CD14-positive monocyte (primary cell): ENCODE results near the gene CCDC69. TPM values are rescaled to one million over a fixed set of nuclear protein-coding genes. Genes with fewer than 3 reads are reported as not detected.

ENCODE experiments used
- DNase-seq, 3 donors: peaks; one replicate each; pipeline ENCODE4 v3.0.0-alpha.2; 2011 to 2022
- H2AFZ ChIP-seq: 2 replicates; pipeline ENCODE4 v1.6.0; 2012; ENCODE audit warnings: mild to moderate bottlenecking, low read depth, low read length, inconsistent platforms; ENCODE audit not compliant: insufficient read depth, poor library complexity, severe bottlenecking
- H3K27ac ChIP-seq, 2 donors: 1 replicate in 1 of 2; 2 replicates in 1 of 2; pipeline ENCODE4 v1.5.1; 2012 to 2013; ENCODE audit warnings: low read length in 2 of 2, control low read depth in 1 of 2, inconsistent platforms in 1 of 2, low read depth in 1 of 2, mild to moderate bottlenecking in 1 of 2
- H3K27me3 ChIP-seq, 2 donors: one replicate each; pipeline versions ENCODE4 v1.6.0 to v1.6.1; 2011 to 2013; ENCODE audit warnings: low read length in 2 of 2; ENCODE audit not compliant: control insufficient read depth in 2 of 2, insufficient read depth in 2 of 2
- H3K36me3 ChIP-seq, 2 donors: replicated peaks in 1 of 2; 1 replicate in 1 of 2; 2 replicates in 1 of 2; pipeline versions ENCODE4 v1.5.1 to v1.6.1; 2012 to 2013; ENCODE audit warnings: low read length in 2 of 2, control low read depth in 1 of 2, inconsistent platforms in 1 of 2, mild to moderate bottlenecking in 1 of 2; ENCODE audit not compliant: insufficient read depth in 2 of 2, control insufficient read depth in 1 of 2
- H3K4me1 ChIP-seq, 2 donors: 1 replicate in 1 of 2; 2 replicates in 1 of 2; pipeline versions ENCODE4 v1.5.1 to v1.6.1; 2012 to 2013; ENCODE audit warnings: low read length in 2 of 2, control low read depth in 1 of 2, inconsistent platforms in 1 of 2, mild to moderate bottlenecking in 1 of 2, moderate library complexity in 1 of 2; ENCODE audit not compliant: insufficient read depth in 2 of 2, control insufficient read depth in 1 of 2
- H3K4me2 ChIP-seq: replicated peaks from 2 replicates; pipeline ENCODE3; 2012; ENCODE audit warnings: low read length, moderate library complexity, mild to moderate bottlenecking; ENCODE audit not compliant: poor library complexity, severe bottlenecking; ENCODE audit errors: extremely low read depth
- H3K4me3 ChIP-seq, 3 experiments: fragments of 200-600 bp in 1 of 3; sonication (generic) in 1 of 3; replicated peaks in 1 of 3; 1 replicate in 2 of 3; 2 replicates in 1 of 3; pipeline ENCODE4 v1.5.1; 2011 to 2013; ENCODE audit warnings: low read length in 3 of 3, mild to moderate bottlenecking in 3 of 3, control low read depth in 2 of 3, low read depth in 2 of 3, inconsistent platforms in 1 of 3, moderate library complexity in 1 of 3
- H3K79me2 ChIP-seq: 2 replicates; pipeline ENCODE4 v1.6.0; 2012; ENCODE audit warnings: mild to moderate bottlenecking, control low read depth, inconsistent platforms, low read length, moderate library complexity; ENCODE audit not compliant: insufficient read depth
- H3K9ac ChIP-seq: 2 replicates; pipeline ENCODE4 v1.6.0; 2017; ENCODE audit warnings: low read length, mild to moderate bottlenecking; ENCODE audit not compliant: insufficient read depth, poor library complexity, severe bottlenecking
- H3K9me3 ChIP-seq, 2 donors: replicated peaks in 1 of 2; 1 replicate in 1 of 2; 2 replicates in 1 of 2; pipeline versions ENCODE4 v1.5.1 to v1.6.1; 2012 to 2013; ENCODE audit warnings: low read length in 2 of 2, control low read depth in 1 of 2; ENCODE audit not compliant: control insufficient read depth in 1 of 2, insufficient read depth in 1 of 2
- H4K20me1 ChIP-seq: 2 replicates; pipeline ENCODE4 v1.6.0; 2012; ENCODE audit warnings: mild to moderate bottlenecking, low read length, control low read depth, moderate library complexity; ENCODE audit not compliant: insufficient read depth
- H3K27ac Mint-ChIP-seq, 7 donors: one replicate each; pipeline ENCODE4 v1.8.0; 2020; ENCODE audit warnings: mild to moderate bottlenecking in 7 of 7, mixed read lengths in 7 of 7, moderate library complexity in 6 of 7, inconsistent platforms in 2 of 7
- H3K27me3 Mint-ChIP-seq, 3 donors: one replicate each; pipeline ENCODE4 v1.8.0; 2021 to 2022; ENCODE audit warnings: low read depth in 3 of 3, mild to moderate bottlenecking in 3 of 3, mixed read lengths in 3 of 3, moderate library complexity in 3 of 3, inconsistent platforms in 1 of 3
- H3K36me3 Mint-ChIP-seq, 2 donors: one replicate each; pipeline ENCODE4 v1.8.0; 2020; ENCODE audit warnings: mixed read lengths in 2 of 2, inconsistent platforms in 1 of 2, mild to moderate bottlenecking in 1 of 2
- H3K4me1 Mint-ChIP-seq: one replicate; pipeline ENCODE4 v1.8.0; 2020; ENCODE audit warnings: mild to moderate bottlenecking, mixed read lengths
- H3K4me3 Mint-ChIP-seq, 2 donors: one replicate each; pipeline ENCODE4 v1.8.0; 2020; ENCODE audit warnings: mild to moderate bottlenecking in 2 of 2, mixed read lengths in 2 of 2, moderate library complexity in 1 of 2
- H3K9me3 Mint-ChIP-seq, 7 donors: one replicate each; pipeline ENCODE4 v1.8.0; 2020 to 2022; ENCODE audit warnings: mixed read lengths in 7 of 7, mild to moderate bottlenecking in 6 of 7, moderate library complexity in 6 of 7, inconsistent platforms in 2 of 7
- CTCF ChIP-seq: fragments of 200-600 bp; IDR thresholded peaks from one replicate; pipeline ENCODE4 v1.8.0; 2022; ENCODE audit warnings: antibody characterized with exemption, mild to moderate bottlenecking
- WGBS: methylation state at CpG from one replicate; pipeline ENCODE4 v1.1.5; 2013; ENCODE audit warnings: missing lambda C conversion rate; ENCODE audit not compliant: insufficient coverage; 5-methylcytosine and 5-hydroxymethylcytosine counted together
- intact Hi-C, 2 donors: fragments of 100-400 bp; cut with micrococcal nuclease; formaldehyde crosslinking; loops; one replicate each; pipeline versions ENCODE4 v1.15.0 to v1.15.1; 2023
- polyA plus RNA-seq, 3 donors: library from polyadenylated mRNA; depleted of rRNA in 1 of 3; unstranded in 2 of 3; stranded (reverse) in 1 of 3; fragments of 300-500 nt in 2 of 3; fragments of >200 nt in 1 of 3; fragmentation: Illumina TruSeq in 2 of 3; gene quantifications; 1 replicate in 2 of 3; 2 replicates in 1 of 3; pipeline ENCODE4 v1.2.3, GENCODE V29; 2012 to 2021

Gene CCDC69
- polyA plus RNA-seq, 3 donors: 68.4 to 176 (median 84.1) TPM

- intact Hi-C loops: no loop called here
- Histone ChIP-seq H2AFZ (no peak overlapping the region), H3K9ac (no peak overlapping the region), H3K4me2 (no peak overlapping the region), H3K27ac (no peak overlapping the region), H3K4me3 (no peak overlapping the region), H3K27me3 (no peaks in the 10 kb centered on the region), H3K79me2 (no peaks in the 10 kb centered on the region), H3K9me3 (no peaks in the 10 kb centered on the region), H3K36me3 (peaks cover 87 to 100% of the 10 kb centered on the region in 2 donors), H3K4me1 (no peaks in the 10 kb centered on the region), H4K20me1 (peaks cover 82% of the 10 kb centered on the region)
- no peak overlapping the region for H3K27ac Mint-ChIP-seq
- peaks cover 90 to 99% of the 10 kb centered on the region in 2 donors for H3K36me3 Mint-ChIP-seq
- peaks cover 0 to 2% (median 0%) of the 10 kb centered on the region in 3 donors for H3K27me3 Mint-ChIP-seq
- no peaks in the 10 kb centered on the region for H3K9me3 Mint-ChIP-seq
- no peak overlapping the region for H3K4me3 Mint-ChIP-seq
- H3K4me1 Mint-ChIP-seq: peaks cover 8% of the 10 kb centered on the region
- no peak for DNase-seq
- no peak for TF ChIP-seq CTCF
- WGBS: 97% methylated on average over 3 of the region's 4 CpGs
These were observed 41.4 kb downstream of the CCDC69 start for GRCh38 chr5:151182524-151182900.

DNA sequence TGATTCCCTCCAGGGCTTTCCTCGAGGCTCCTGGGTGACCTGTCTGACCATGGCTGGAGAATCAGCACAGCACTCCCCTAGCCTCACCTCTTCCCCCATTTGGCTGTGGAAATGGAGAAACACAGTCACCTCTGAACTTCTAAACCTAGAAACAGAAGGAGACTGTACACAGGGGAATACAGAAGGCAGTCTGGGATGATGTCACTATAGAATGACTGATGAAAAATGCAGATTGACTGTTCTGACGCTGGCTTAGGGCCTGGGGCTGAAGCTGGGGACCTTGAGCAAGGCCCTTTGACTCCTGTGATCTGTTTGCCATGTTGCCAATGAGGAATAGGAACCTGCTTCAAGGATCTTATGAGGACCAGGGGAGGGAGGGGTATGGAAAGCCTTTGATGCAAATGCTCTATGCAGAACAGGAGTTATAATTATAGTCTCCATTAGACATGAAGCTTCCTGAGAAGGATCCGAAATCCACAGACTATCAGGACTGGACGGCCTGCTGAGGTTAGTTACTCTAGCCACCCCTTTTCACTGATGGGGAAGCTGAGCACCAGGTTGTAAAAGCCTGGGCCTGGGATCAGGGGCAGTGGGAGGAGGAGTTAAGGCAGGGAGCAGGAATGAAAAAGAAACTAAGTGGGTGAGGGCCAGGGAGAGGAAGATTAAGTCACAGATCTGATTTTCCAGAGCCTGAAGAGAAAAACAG is 41.9 kb downstream of the CCDC69 start:
- Histone ChIP-seq H2AFZ (no peak overlapping the region), H3K27ac (no peak overlapping the region), H3K4me2 (no peak overlapping the region), H3K4me1 (no peaks in the 10 kb centered on the region), H4K20me1 (peaks cover 79% of the 10 kb centered on the region), H3K9ac (no peak overlapping the region), H3K27me3 (no peaks in the 10 kb centered on the region), H3K79me2 (no peaks in the 10 kb centered on the region), H3K36me3 (peaks cover 82 to 100% of the 10 kb centered on the region in 2 donors), H3K4me3 (no peak overlapping the region), H3K9me3 (no peaks in the 10 kb centered on the region)
- 93% methylated on average over 2 of the region's 4 CpGs for WGBS
- Mint-ChIP-seq H3K4me1 (peaks cover 8% of the 10 kb centered on the region), H3K9me3 (no peaks in the 10 kb centered on the region), H3K27ac (peak overlapping the region in 3 of 7 donors; percentile 7 to 40 (median 36)), H3K4me3 (no peak overlapping the region), H3K27me3 (peaks cover 0 to 2% (median 0%) of the 10 kb centered on the region in 3 donors), H3K36me3 (peaks cover 85 to 97% of the 10 kb centered on the region in 2 donors)
- DNase-seq: no peak
- no peak for TF ChIP-seq CTCF
- intact Hi-C loops: no loop called here
